GM21737 (cell line): ENCODE data around the gene WSCD2.

ENCODE experiments used
- ATAC-seq: cut with Tn5 transposase; IDR thresholded peaks from one replicate; pipeline ENCODE4 v1.9.1; 2021; ENCODE audit warnings: mild to moderate bottlenecking, moderate library complexity; ENCODE audit not compliant: unreplicated experiment

WSCD2 gene

DNA sequence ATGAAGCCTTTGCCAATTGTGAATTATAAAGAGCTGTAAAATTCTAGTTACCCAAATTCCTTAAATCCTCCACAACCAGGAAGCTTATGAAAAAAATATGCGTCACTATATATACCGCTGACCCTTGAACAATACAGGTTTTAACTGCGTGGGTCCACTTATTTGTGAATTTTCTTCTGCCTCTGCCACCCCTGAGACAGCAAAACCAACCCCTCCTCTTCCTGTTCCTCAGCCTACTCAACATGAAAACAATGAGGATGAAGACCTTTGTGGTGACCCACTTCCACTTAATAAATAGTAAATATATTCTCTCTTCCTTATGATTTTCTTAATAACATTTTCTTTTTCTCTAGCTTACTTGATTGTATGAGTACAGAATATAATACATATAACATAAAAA, 167.9 kb downstream of the WSCD2 start:
- no peak for ATAC-seq

DNA sequence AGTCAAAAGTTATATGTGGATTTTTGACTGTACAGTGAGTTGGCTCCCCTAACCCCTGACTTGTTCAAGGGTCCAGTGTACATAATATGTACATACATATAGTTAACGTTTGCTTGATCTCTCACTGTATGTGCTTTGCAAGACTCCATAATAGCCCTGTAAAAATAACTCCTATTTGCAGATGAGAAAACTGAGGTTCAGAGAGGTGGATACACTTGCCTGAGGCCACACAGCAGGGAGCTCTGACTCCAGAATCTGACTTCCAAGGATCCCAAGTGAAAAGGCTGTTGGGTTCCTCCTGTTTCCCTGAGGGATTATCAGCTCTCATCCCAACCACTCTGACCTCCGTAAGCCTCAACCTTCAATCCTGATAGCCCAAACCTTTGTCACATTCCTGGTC, 168.3 kb downstream of the WSCD2 start:
- ATAC-seq: no peak

DNA sequence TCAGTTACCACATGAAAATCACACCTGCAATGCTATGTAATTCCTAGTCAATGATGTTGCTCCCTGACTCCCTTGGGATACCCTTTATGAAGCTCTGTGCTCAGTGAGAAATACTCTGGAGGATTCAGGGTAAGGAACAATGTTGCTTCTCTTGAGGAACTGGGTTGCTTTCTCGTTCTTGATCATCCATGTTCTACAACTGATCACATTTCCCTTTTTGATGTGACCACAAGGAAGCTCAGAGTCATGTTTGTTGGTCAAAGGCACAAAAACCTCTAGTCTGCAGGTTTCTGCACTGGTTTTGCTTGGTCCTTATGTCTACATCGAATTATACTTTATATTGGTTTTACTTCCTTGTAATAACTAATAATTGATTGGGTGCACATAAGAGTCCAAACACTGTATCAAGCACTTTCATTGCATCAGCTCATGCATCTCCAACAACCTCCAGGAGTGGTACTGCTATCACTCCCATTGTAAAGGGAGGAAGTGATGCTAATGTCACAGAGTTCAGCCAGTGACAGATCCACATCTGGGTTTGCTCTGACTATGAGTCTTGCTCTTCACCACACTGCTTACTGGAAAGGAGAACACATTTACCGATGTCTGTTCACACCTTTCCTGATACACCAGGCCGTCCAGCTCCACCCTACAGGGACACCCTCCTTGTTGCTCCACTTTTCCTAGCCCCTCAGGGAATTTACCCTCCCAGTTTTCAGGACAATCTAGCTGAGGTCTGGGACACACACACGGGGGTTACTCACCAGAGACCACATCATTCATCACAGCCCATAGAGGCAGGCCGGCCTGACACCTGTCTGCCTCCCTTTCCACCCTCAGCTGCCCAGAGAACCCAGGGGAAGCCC, 169.0 kb downstream of the WSCD2 start:
- ATAC-seq: no peak

DNA sequence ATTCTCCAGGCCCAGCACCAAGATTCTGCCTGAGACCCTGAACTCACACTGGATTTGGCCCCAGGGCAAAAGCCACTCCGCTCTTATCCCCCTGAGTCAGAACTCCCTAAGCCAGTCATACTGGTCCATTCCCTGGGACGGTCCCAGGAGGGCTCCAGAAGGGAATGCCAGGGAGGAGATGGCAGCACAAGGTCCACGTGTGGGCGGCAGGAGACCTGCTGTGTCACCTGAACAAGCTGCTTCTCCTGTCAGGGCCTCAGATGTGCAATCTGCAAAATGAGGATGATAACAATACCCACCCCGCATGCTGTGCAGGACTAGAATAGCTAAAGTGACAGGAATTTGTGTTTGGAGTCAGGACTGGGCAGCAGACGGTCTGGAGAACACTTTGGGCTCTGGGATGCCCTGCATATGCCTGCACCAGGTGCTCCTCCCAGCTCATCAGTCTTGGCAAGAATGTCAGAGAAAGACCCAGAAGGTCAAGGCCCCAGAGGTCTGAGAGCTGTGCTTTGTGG, 169.7 kb downstream of the WSCD2 start:
- no peak for ATAC-seq

DNA sequence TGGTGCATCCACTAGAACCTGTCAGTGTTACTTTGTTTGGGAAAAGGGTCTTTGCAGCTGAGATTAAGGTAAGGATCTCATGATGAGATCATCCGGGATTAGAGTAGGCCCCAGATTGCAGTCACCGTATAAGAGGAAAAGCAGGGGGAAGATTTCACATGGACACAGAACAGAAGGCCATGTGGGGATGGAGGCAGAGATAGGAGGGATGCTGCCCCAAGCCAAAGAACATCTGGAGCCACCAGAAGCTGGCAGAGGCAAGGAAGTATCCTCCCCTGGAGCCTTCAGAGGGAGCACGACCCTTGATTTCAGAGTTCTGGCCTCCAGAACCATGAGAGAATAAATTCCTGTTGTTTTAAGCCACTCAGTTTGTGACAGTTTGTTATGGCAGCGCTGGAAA, 170.4 kb downstream of the WSCD2 start:
- ATAC-seq: no peak
